K562 (cell line): Measurements from ENCODE around the gene OR8D4. TPM values are rescaled to one million over a fixed set of nuclear protein-coding genes. Genes with fewer than 3 reads are reported as not detected.
"Not testable (repeated sequence)": the region's sequence is repeated elsewhere in the genome, so short reads cannot be mapped to it uniquely, and the experiment has no call there.

Experiments used
- ATAC-seq: fragments of 200-7000 bp; cut with Tn5 transposase; 3 replicates; pipeline ENCODE4 v1.9.1; 2020; ENCODE audit warnings: moderate library complexity
- BruUV-seq: library from RNA; stranded (reverse); fragments of 400-500 nt; replicated peaks from 2 replicates; lab custom pipeline; 2021; lab: Mats Ljungman, UMichigan
- CTCF ChIA-PET: fragments of 300-600 bp; formaldehyde crosslinking; extraction: SDS; loops from one replicate; lab custom pipeline; 2021; ENCODE audit warnings: low intra/inter-chr PET ratio; lab: Yijun Ruan, JAX
- POLR2A ChIA-PET: fragments of 300-600, 350-650 bp; sonication (Branson Sonifier 250); formaldehyde crosslinking; extraction: SDS; loops from one replicate; lab custom pipeline; 2021; ENCODE audit warnings: antibody characterized with exemption, inconsistent platforms; lab: Yijun Ruan, JAX
- DNase-seq, 4 experiments: peaks; one replicate each; pipeline versions ENCODE4 v3.0.0 to v3.0.0-alpha.2; 2011 to 2018; ENCODE audit warnings: low spot score in 3 of 4, mixed read lengths in 3 of 4; ENCODE audit errors: extremely low read depth in 1 of 4
- FAIRE-seq: peaks from 2 replicates; lab custom pipeline; 2011; peaks lifted over from hg19 to GRCh38; lab: Jason Lieb, UNC
- H2AFZ ChIP-seq: 2 replicates; pipeline ENCODE4 v1.6.0; 2011; ENCODE audit warnings: low read depth, low read length, control low read depth, inconsistent platforms
- H3K27ac ChIP-seq: fragments of 200-600 bp; 3 replicates; pipeline ENCODE4 v1.8.0; 2011; ENCODE audit warnings: low read depth, mild to moderate bottlenecking, control low read depth, inconsistent platforms, low read length, moderate library complexity, mixed read lengths; ENCODE audit errors: extremely low read depth
- H3K27me3 ChIP-seq, 2 experiments: fragments of 300-600 bp in 1 of 2; 2 replicates in 1 of 2; 3 replicates in 1 of 2; pipeline versions ENCODE4 v1.6.0 to v1.8.0; 2011; ENCODE audit warnings: inconsistent platforms in 2 of 2, low read length in 2 of 2, mild to moderate bottlenecking in 1 of 2, mixed read lengths in 1 of 2, moderate library complexity in 1 of 2; ENCODE audit not compliant: control insufficient read depth in 2 of 2, insufficient read depth in 2 of 2
- H3K36me3 ChIP-seq: fragments of 300-600 bp; 3 replicates; pipeline ENCODE4 v1.8.0; 2011; ENCODE audit warnings: mild to moderate bottlenecking, low read length, inconsistent platforms; ENCODE audit not compliant: control insufficient read depth, insufficient read depth
- H3K4me1 ChIP-seq, 2 experiments: fragments of 200-600 bp in 1 of 2; replicated peaks in 1 of 2; 2 replicates in 1 of 2; 3 replicates in 1 of 2; pipeline versions ENCODE4 v1.5.1 to v1.8.0; 2011; ENCODE audit warnings: inconsistent platforms in 2 of 2, low read length in 2 of 2, mild to moderate bottlenecking in 1 of 2, mixed read lengths in 1 of 2, moderate library complexity in 1 of 2; ENCODE audit not compliant: control insufficient read depth in 2 of 2, insufficient read depth in 2 of 2
- H3K4me2 ChIP-seq: 2 replicates; pipeline ENCODE4 v1.6.1; 2011; ENCODE audit warnings: low read length, control low read depth, inconsistent platforms, mixed read lengths; ENCODE audit not compliant: insufficient read depth
- H3K4me3 ChIP-seq: fragments of 200-600 bp; sonication (generic), shearing (Covaris generic); 2 replicates; pipeline ENCODE4 v1.5.1; 2016; ENCODE audit warnings: control low read depth, inconsistent platforms
- H3K79me2 ChIP-seq: fragments of 200-600 bp; 3 replicates; pipeline ENCODE4 v1.8.0; 2011; ENCODE audit warnings: low read length, inconsistent platforms; ENCODE audit not compliant: control insufficient read depth, insufficient read depth
- H3K9ac ChIP-seq, 2 experiments: 2 replicates each; pipeline versions ENCODE4 v1.6.0 to v1.6.1; 2011; ENCODE audit warnings: low read depth in 2 of 2, low read length in 2 of 2, control low read depth in 1 of 2, inconsistent platforms in 1 of 2, mild to moderate bottlenecking in 1 of 2, mixed read lengths in 1 of 2; ENCODE audit not compliant: insufficient read depth in 1 of 2
- H3K9me1 ChIP-seq: one replicate; pipeline ENCODE4 v1.6.0; 2011; ENCODE audit warnings: inconsistent platforms, mild to moderate bottlenecking, low read length, moderate library complexity; ENCODE audit not compliant: control insufficient read depth, insufficient read depth
- H3K9me3 ChIP-seq: replicated peaks from 2 replicates; pipeline ENCODE4 v1.5.1; 2011; ENCODE audit warnings: low read depth, low read length, inconsistent platforms; ENCODE audit not compliant: control insufficient read depth, insufficient read depth
- H4K20me1 ChIP-seq: replicated peaks from 2 replicates; pipeline ENCODE4 v1.6.1; 2011; ENCODE audit warnings: low read length, inconsistent platforms, mixed read lengths; ENCODE audit not compliant: control insufficient read depth, insufficient read depth
- ZNF583 ChIP-seq: fragments of 250-450 bp; sonication (Bioruptor Pico); IDR thresholded peaks from 2 replicates; pipeline ENCODE4 v1.4.0; 2020
- ZNF778 ChIP-seq: fragments of 450-650 bp; formaldehyde crosslinking; IDR thresholded peaks from 2 replicates; pipeline ENCODE4 v1.4.0; 2020; ENCODE audit warnings: mild to moderate bottlenecking, moderate library complexity
- WGBS: fragments of 100-300 bp; shearing (Covaris generic); methylation state at CpG from one replicate; pipeline ENCODE4 v1.1.6; 2016; ENCODE audit warnings: low coverage, mixed read lengths; ENCODE audit not compliant: insufficient coverage; ENCODE audit errors: missing lambda C conversion rate; 5-methylcytosine and 5-hydroxymethylcytosine counted together
- in situ Hi-C: fragments of 300-500 bp; cut with MboI; formaldehyde crosslinking; loops from 4 replicates; pipeline ENCODE4 v1.15.0; 2018; ENCODE audit warnings: inconsistent platforms, mixed read lengths
- intact Hi-C: fragments of 100-400 bp; cut with micrococcal nuclease; formaldehyde crosslinking; loops from 2 replicates; pipeline ENCODE4 v1.14.2; 2022
- polyA plus RNA-seq, 8 experiments: library from polyadenylated mRNA; depleted of rRNA in 4 of 8; stranded (reverse) in 5 of 8; unstranded in 3 of 8; fragments of >200 nt; fragmentation: Nextera tagmentation in 2 of 8; fragmentation: Illumina TruSeq in 1 of 8; extraction: Ambion mirVana in 2 of 8; extraction: Trizol in 1 of 8; gene quantifications; 2 replicates each; pipeline versions ENCODE4 v1.2.1 to v1.2.3, GENCODE V29; 2011 to 2014; ENCODE audit warnings: inconsistent platforms in 1 of 8, missing spikeins in 1 of 8
- total RNA-seq, 7 experiments: library from RNA; depleted of rRNA in 6 of 7; stranded (reverse); fragments of >200 nt in 6 of 7; fragmentation: Illumina TruSeq in 2 of 7; extraction: Trizol in 2 of 7; gene quantifications; 2 replicates each; pipeline versions ENCODE4 v1.2.1 to v1.2.3, GENCODE V29; 2011 to 2021; ENCODE audit warnings: low replicate concordance in 1 of 7
- TF ChIP-seq, protein P1 (sequence below): fragments of 200-800 bp; sonication (Bioruptor generic); IDR thresholded peaks from 2 replicates; pipeline ENCODE4 v1.6.1; 2016; ENCODE audit warnings: missing genetic modification characterization, missing compliant biosample characterization
- TF ChIP-seq, protein P2 (sequence below): fragments of 250-450 bp; sonication (Bioruptor Pico); IDR thresholded peaks from 2 replicates; pipeline ENCODE4 v1.4.0; 2020; ENCODE audit warnings: mild to moderate bottlenecking, moderate library complexity
- TF ChIP-seq, protein P3 (sequence below), 2 experiments: IDR thresholded peaks; 2 replicates each; pipeline ENCODE4 v1.6.1; 2012; ENCODE audit warnings: improper control_type of control experiment in 2 of 2, low read depth in 2 of 2, low read length in 2 of 2, borderline replicate concordance in 1 of 2

OR8D4 gene
- total and polyA plus RNA-seq, 9 of the 15 experiments (the other 6 are each of a cell fraction or from before 2014, with no cell fraction given), result not detected

DNA sequence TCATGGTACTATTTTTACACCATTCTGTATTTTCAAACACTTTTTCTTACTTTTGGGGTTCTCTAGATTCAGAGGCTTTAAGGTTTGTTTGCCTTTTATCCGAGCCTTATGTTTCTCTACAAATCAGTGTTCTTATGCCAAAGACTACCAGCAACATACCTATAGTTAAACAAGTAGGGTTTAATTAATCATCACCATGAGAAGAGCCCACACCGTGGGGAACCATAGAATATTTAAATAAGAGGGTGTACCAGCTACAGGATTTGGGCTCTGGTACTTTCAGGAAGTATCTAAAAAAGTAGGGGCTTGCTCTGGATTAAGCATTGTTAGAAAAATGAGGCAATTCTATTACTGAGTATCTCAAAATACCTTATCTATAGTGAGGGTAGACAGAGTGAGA, 42.2 kb upstream of the OR8D4 start (continued):
- TF ChIP-seq, protein P1, sequence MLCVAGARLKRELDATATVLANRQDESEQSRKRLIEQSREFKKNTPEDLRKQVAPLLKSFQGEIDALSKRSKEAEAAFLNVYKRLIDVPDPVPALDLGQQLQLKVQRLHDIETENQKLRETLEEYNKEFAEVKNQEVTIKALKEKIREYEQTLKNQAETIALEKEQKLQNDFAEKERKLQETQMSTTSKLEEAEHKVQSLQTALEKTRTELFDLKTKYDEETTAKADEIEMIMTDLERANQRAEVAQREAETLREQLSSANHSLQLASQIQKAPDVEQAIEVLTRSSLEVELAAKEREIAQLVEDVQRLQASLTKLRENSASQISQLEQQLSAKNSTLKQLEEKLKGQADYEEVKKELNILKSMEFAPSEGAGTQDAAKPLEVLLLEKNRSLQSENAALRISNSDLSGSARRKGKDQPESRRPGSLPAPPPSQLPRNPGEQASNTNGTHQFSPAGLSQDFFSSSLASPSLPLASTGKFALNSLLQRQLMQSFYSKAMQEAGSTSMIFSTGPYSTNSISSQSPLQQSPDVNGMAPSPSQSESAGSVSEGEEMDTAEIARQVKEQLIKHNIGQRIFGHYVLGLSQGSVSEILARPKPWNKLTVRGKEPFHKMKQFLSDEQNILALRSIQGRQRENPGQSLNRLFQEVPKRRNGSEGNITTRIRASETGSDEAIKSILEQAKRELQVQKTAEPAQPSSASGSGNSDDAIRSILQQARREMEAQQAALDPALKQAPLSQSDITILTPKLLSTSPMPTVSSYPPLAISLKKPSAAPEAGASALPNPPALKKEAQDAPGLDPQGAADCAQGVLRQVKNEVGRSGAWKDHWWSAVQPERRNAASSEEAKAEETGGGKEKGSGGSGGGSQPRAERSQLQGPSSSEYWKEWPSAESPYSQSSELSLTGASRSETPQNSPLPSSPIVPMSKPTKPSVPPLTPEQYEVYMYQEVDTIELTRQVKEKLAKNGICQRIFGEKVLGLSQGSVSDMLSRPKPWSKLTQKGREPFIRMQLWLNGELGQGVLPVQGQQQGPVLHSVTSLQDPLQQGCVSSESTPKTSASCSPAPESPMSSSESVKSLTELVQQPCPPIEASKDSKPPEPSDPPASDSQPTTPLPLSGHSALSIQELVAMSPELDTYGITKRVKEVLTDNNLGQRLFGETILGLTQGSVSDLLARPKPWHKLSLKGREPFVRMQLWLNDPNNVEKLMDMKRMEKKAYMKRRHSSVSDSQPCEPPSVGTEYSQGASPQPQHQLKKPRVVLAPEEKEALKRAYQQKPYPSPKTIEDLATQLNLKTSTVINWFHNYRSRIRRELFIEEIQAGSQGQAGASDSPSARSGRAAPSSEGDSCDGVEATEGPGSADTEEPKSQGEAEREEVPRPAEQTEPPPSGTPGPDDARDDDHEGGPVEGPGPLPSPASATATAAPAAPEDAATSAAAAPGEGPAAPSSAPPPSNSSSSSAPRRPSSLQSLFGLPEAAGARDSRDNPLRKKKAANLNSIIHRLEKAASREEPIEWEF, result no peak
- TF ChIP-seq ZNF583, result no peak
- TF ChIP-seq, protein P2, sequence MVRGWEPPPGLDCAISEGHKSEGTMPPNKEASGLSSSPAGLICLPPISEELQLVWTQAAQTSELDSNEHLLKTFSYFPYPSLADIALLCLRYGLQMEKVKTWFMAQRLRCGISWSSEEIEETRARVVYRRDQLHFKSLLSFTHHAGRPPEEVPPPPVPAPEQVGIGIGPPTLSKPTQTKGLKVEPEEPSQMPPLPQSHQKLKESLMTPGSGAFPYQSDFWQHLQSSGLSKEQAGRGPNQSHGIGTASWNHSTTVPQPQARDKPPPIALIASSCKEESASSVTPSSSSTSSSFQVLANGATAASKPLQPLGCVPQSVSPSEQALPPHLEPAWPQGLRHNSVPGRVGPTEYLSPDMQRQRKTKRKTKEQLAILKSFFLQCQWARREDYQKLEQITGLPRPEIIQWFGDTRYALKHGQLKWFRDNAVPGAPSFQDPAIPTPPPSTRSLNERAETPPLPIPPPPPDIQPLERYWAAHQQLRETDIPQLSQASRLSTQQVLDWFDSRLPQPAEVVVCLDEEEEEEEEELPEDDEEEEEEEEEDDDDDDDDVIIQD (CRISPR knock-in tag), result no peak
- TF ChIP-seq, protein P3, sequence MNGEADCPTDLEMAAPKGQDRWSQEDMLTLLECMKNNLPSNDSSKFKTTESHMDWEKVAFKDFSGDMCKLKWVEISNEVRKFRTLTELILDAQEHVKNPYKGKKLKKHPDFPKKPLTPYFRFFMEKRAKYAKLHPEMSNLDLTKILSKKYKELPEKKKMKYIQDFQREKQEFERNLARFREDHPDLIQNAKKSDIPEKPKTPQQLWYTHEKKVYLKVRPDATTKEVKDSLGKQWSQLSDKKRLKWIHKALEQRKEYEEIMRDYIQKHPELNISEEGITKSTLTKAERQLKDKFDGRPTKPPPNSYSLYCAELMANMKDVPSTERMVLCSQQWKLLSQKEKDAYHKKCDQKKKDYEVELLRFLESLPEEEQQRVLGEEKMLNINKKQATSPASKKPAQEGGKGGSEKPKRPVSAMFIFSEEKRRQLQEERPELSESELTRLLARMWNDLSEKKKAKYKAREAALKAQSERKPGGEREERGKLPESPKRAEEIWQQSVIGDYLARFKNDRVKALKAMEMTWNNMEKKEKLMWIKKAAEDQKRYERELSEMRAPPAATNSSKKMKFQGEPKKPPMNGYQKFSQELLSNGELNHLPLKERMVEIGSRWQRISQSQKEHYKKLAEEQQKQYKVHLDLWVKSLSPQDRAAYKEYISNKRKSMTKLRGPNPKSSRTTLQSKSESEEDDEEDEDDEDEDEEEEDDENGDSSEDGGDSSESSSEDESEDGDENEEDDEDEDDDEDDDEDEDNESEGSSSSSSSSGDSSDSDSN (IDR thresholded peaks at IDR 0.05; ENCODE audit: borderline replicate concordance in 1 of 2, low read depth in 2 of 2, low read length in 2 of 2), result no peak
- TF ChIP-seq ZNF778 (CRISPR knock-in tag), result no peak

DNA sequence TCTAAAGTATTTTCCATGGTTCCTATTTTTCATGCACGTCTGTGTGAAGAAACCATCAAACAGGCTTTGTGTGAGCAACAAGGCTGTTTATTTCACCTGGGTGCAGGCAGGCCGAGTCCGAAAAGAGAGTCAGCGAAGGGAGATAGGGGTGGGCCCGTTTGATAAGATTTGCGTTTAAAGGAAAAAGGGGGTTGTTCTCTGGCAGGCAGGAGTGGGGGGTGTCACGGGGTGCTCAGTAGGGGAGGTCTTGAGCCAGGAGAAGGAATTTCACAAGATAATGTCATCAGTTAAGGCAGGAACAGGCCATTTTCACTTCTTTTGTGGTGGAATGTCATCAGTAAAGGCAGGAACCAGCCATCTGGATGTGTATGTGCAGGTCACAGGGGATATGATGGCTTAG, 36.7 kb upstream of the OR8D4 start:
- H3K4me2 ChIP-seq, H3K79me2 ChIP-seq, H3K27me3 ChIP-seq, H3K4me3 ChIP-seq, H3K9ac ChIP-seq, H4K20me1 ChIP-seq, intact Hi-C loops, H3K9me1 ChIP-seq, in situ Hi-C loops, H3K27ac ChIP-seq, DNase-seq, ATAC-seq, POLR2A ChIA-PET, CTCF ChIA-PET, H3K36me3 ChIP-seq, H2AFZ ChIP-seq, H3K4me1 ChIP-seq, BruUV-seq, FAIRE-seq, H3K9me3 ChIP-seq: not testable (repeated sequence)
- 1% methylated on average over 6 of the region's 7 CpGs for WGBS
